Measurements from ENCODE around the gene SIAH2. TPM values are rescaled to one million over a fixed set of nuclear protein-coding genes. Genes with fewer than 3 reads are reported as not detected.

SIAH2 gene
- polyA plus RNA-seq, 1 of the 3 experiments (the other 2 are of a cell fraction) = 18.4 TPM

GRCh38 chr3:150721285-150722130 lies 41.5 kb downstream of the SIAH2 start:
- no peaks in the 10 kb centered on the region for H3F3A ChIP-seq (replicated peaks; ENCODE audit: insufficient read depth)
- H3K79me2 ChIP-seq (ENCODE audit: insufficient read depth) = no peaks in the 10 kb centered on the region
- H3K4me1 ChIP-seq (ENCODE audit: control insufficient read depth in 1 of 2, insufficient read depth in 2 of 2, low read depth in 1 of 2, low read length in 1 of 2) = peaks cover 0 to 3% of the 10 kb centered on the region in 2 experiments; a peak in 1 of 4 replicates
- no peaks in the 10 kb centered on the region for H4K20me1 ChIP-seq (ENCODE audit: insufficient read depth)
- no peak overlapping the region for H3K4me3 ChIP-seq (ENCODE audit: low read depth in 2 of 2, low read length in 1 of 2)
- H3K27ac ChIP-seq (ENCODE audit: low read depth in 2 of 2, low read length in 1 of 2) = no peak overlapping the region
- peak overlapping the region; percentile 17; the same call in 1 of the 2 replicates for H2AFZ ChIP-seq (ENCODE audit: low read depth)
- WGBS (ENCODE audit: low lambda C conversion rate) = 28% methylated on average over 13 of the region's 13 CpGs
- H3K9me3 ChIP-seq = no peaks in the 10 kb centered on the region
- no peaks in the 10 kb centered on the region for H3K27me3 ChIP-seq (ENCODE audit: insufficient read depth)
- peak; percentile 91 for TF ChIP-seq RAD21 (IDR thresholded peaks at IDR 0.05; ENCODE audit: low read length)
- TF ChIP-seq, protein P1, sequence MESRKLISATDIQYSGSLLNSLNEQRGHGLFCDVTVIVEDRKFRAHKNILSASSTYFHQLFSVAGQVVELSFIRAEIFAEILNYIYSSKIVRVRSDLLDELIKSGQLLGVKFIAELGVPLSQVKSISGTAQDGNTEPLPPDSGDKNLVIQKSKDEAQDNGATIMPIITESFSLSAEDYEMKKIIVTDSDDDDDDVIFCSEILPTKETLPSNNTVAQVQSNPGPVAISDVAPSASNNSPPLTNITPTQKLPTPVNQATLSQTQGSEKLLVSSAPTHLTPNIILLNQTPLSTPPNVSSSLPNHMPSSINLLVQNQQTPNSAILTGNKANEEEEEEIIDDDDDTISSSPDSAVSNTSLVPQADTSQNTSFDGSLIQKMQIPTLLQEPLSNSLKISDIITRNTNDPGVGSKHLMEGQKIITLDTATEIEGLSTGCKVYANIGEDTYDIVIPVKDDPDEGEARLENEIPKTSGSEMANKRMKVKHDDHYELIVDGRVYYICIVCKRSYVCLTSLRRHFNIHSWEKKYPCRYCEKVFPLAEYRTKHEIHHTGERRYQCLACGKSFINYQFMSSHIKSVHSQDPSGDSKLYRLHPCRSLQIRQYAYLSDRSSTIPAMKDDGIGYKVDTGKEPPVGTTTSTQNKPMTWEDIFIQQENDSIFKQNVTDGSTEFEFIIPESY (IDR thresholded peaks at IDR 0.05; ENCODE audit: borderline replicate concordance, low read depth) = no peak
- TF ChIP-seq CTCF (IDR thresholded peaks at IDR 0.05) = peak; percentile 83
- TF ChIP-seq GATA2 (CRISPR knock-in tag; IDR thresholded peaks at IDR 0.05) = no peak
- TF ChIP-seq RFX5 (IDR thresholded peaks at IDR 0.05; ENCODE audit: low read length) = no peak
- TF ChIP-seq, protein P2, sequence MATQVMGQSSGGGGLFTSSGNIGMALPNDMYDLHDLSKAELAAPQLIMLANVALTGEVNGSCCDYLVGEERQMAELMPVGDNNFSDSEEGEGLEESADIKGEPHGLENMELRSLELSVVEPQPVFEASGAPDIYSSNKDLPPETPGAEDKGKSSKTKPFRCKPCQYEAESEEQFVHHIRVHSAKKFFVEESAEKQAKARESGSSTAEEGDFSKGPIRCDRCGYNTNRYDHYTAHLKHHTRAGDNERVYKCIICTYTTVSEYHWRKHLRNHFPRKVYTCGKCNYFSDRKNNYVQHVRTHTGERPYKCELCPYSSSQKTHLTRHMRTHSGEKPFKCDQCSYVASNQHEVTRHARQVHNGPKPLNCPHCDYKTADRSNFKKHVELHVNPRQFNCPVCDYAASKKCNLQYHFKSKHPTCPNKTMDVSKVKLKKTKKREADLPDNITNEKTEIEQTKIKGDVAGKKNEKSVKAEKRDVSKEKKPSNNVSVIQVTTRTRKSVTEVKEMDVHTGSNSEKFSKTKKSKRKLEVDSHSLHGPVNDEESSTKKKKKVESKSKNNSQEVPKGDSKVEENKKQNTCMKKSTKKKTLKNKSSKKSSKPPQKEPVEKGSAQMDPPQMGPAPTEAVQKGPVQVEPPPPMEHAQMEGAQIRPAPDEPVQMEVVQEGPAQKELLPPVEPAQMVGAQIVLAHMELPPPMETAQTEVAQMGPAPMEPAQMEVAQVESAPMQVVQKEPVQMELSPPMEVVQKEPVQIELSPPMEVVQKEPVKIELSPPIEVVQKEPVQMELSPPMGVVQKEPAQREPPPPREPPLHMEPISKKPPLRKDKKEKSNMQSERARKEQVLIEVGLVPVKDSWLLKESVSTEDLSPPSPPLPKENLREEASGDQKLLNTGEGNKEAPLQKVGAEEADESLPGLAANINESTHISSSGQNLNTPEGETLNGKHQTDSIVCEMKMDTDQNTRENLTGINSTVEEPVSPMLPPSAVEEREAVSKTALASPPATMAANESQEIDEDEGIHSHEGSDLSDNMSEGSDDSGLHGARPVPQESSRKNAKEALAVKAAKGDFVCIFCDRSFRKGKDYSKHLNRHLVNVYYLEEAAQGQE (IDR thresholded peaks at IDR 0.05; ENCODE audit: low read depth, low read length) = no peak
- no peak for TF ChIP-seq TEAD4 (IDR thresholded peaks at IDR 0.05; ENCODE audit: borderline replicate concordance, insufficient read depth)
- TF ChIP-seq SMC3 (IDR thresholded peaks at IDR 0.05; ENCODE audit: low read depth, low read length) = peak; percentile 75
- TF ChIP-seq FOXM1 (IDR thresholded peaks at IDR 0.05; ENCODE audit: low read depth) = no peak
- no peak for TF ChIP-seq SIN3A (IDR thresholded peaks at IDR 0.05; ENCODE audit: borderline replicate concordance, low read depth, low read length)
- no peak for TF ChIP-seq MAX (IDR thresholded peaks at IDR 0.05; ENCODE audit: low read depth)
- TF ChIP-seq MEF2A (IDR thresholded peaks at IDR 0.05; ENCODE audit: borderline replicate concordance, low read depth) = no peak
- H3K9me2 ChIP-seq = no peaks in the 10 kb centered on the region
- ChIA-PET POLR2A (no interaction called here), CTCF (interaction anchor here (0.6 to 3.5 kb wide), 36 partner anchors 8 to 426 kb away, joined by 3 to 17 read pairs (median 4); partner anchors contain the start of genes ERICH6, MED12L and SIAH2)
- no peaks in the 10 kb centered on the region for H3K36me3 ChIP-seq (replicated peaks in 1 of 2; ENCODE audit: control insufficient read depth in 1 of 2, insufficient read depth in 2 of 2, low read length in 1 of 2)
- peak; percentile 73 for DNase-seq
- H3K9ac ChIP-seq = no peak overlapping the region
- no peak overlapping the region for H3K4me2 ChIP-seq
